ENCODE measurements around the gene ASTL.
A peak's percentile ranks its signal among the peaks of the same experiment; 100 is the strongest.

ASTL gene

GRCh38 chr2:96153991-96154431 is 15.7 kb upstream of the ASTL start:
- no peak for TF ChIP-seq POLR2A (IDR thresholded peaks at IDR 0.05; ENCODE audit: extremely low read depth, insufficient read length)
- TF ChIP-seq, protein P1, sequence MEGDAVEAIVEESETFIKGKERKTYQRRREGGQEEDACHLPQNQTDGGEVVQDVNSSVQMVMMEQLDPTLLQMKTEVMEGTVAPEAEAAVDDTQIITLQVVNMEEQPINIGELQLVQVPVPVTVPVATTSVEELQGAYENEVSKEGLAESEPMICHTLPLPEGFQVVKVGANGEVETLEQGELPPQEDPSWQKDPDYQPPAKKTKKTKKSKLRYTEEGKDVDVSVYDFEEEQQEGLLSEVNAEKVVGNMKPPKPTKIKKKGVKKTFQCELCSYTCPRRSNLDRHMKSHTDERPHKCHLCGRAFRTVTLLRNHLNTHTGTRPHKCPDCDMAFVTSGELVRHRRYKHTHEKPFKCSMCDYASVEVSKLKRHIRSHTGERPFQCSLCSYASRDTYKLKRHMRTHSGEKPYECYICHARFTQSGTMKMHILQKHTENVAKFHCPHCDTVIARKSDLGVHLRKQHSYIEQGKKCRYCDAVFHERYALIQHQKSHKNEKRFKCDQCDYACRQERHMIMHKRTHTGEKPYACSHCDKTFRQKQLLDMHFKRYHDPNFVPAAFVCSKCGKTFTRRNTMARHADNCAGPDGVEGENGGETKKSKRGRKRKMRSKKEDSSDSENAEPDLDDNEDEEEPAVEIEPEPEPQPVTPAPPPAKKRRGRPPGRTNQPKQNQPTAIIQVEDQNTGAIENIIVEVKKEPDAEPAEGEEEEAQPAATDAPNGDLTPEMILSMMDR (IDR thresholded peaks at IDR 0.05; ENCODE audit: low read depth, low read length) = peak; percentile 15
- no peak overlapping the region for H3K4me3 ChIP-seq (ENCODE audit: low read depth, low read length)
- no peak for DNase-seq (ENCODE audit: low read depth)

DNA sequence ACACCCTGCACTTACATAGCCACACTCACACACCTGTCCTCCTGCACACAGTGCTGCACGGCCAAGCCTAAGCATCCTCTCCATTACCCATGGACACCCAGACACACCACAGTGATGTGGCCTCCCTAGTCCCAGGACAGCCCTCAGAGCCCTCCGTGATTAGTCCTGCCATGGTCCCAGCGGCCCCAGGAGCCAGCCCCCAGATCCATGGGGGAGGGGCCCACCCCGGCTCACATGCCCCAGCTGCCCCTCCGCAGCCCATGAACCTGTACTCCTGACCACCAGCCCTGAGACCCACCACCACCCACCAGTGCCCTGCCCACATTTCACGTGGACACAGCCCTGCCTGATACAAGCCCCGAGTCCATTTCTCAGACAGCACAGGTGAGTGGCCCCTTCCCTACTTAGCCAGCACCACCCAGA is 15.0 kb upstream of the ASTL start:
- no peak overlapping the region for H3K4me3 ChIP-seq (ENCODE audit: low read depth, low read length)
- no peak for TF ChIP-seq POLR2A (IDR thresholded peaks at IDR 0.05; ENCODE audit: extremely low read depth, insufficient read length)
- TF ChIP-seq, protein P1 (IDR thresholded peaks at IDR 0.05; ENCODE audit: low read depth, low read length) = no peak
- no peak for TF ChIP-seq MYC (IDR thresholded peaks at IDR 0.05; ENCODE audit: low read depth, low read length)
- TF ChIP-seq, protein P2, sequence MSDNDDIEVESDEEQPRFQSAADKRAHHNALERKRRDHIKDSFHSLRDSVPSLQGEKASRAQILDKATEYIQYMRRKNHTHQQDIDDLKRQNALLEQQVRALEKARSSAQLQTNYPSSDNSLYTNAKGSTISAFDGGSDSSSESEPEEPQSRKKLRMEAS (IDR thresholded peaks at IDR 0.05; ENCODE audit: low read depth, low read length) = no peak
- DNase-seq (ENCODE audit: low read depth) = no peak

GRCh38 chr2:96152304-96153161 is 14.2 kb upstream of the ASTL start:
- TF ChIP-seq, protein P2 (IDR thresholded peaks at IDR 0.05; ENCODE audit: low read depth, low read length) = no peak
- TF ChIP-seq POLR2A (IDR thresholded peaks at IDR 0.05; ENCODE audit: extremely low read depth, insufficient read length) (no peak), MYC (IDR thresholded peaks at IDR 0.05; ENCODE audit: low read depth, low read length) (no peak)
- TF ChIP-seq, protein P1 (IDR thresholded peaks at IDR 0.05; ENCODE audit: low read depth, low read length) = no peak
- no peak for DNase-seq (ENCODE audit: low read depth)

GRCh38 chr2:96151595-96152303 is 13.4 kb upstream of the ASTL start:
- TF ChIP-seq, protein P1 (IDR thresholded peaks at IDR 0.05; ENCODE audit: low read depth, low read length) = no peak
- TF ChIP-seq, protein P2 (IDR thresholded peaks at IDR 0.05; ENCODE audit: low read depth, low read length) = no peak
- no peak for TF ChIP-seq MYC (IDR thresholded peaks at IDR 0.05; ENCODE audit: low read depth, low read length)
- TF ChIP-seq POLR2A (IDR thresholded peaks at IDR 0.05; ENCODE audit: extremely low read depth, insufficient read length) = no peak
- no peak overlapping the region for H3K4me3 ChIP-seq (ENCODE audit: low read depth, low read length)
- no peak for DNase-seq (ENCODE audit: low read depth)

More at GRCh38 chr2:96152304-96153161, 14.2 kb upstream of the ASTL start:
- no peak overlapping the region for H3K4me3 ChIP-seq (ENCODE audit: low read depth, low read length)

- no peak for DNase-seq (ENCODE audit: low read depth)
- no peak overlapping the region for H3K4me3 ChIP-seq (ENCODE audit: low read depth, low read length)
- no peak for TF ChIP-seq MYC (IDR thresholded peaks at IDR 0.05; ENCODE audit: low read depth, low read length)
- TF ChIP-seq, protein P2 (IDR thresholded peaks at IDR 0.05; ENCODE audit: low read depth, low read length) = 0 out of 2 replicates have a peak, but pooled peaks have one; percentile 3
These were observed 12.7 kb upstream of the ASTL start for GRCh38 chr2:96150791-96151594.

Measured in NB4 (cell line).